Liver (tissue), 3 donors: ENCODE data around the gene ITGA11.

Experiments
- CTCF ChIP-seq: fragments of 150-350 bp; IDR thresholded peaks from 2 replicates; pipeline ENCODE4 v1.5.1; 2017; ENCODE audit warnings: improper control_type of control experiment, low read depth, low read length; ENCODE audit not compliant: missing input control
- GABPA ChIP-seq, 2 donors: IDR thresholded peaks in 1 of 2; conservative IDR thresholded peaks in 1 of 2; 2 replicates each; pipeline ENCODE4 v1.6.1; 2016; ENCODE audit warnings: antibody characterized with exemption in 2 of 2, mild to moderate bottlenecking in 1 of 2, moderate library complexity in 1 of 2
- JUND ChIP-seq, 2 donors: IDR thresholded peaks; 2 replicates each; pipeline ENCODE4 v1.6.1; 2016; ENCODE audit warnings: antibody characterized with exemption in 2 of 2
- RAD21 ChIP-seq, 2 donors: IDR thresholded peaks; 2 replicates each; pipeline ENCODE4 v1.6.1; 2016; ENCODE audit warnings: antibody characterized with exemption in 2 of 2, mild to moderate bottlenecking in 2 of 2
- SP1 ChIP-seq: IDR thresholded peaks from 2 replicates; pipeline ENCODE4 v1.6.1; 2018; ENCODE audit warnings: antibody characterized with exemption, mild to moderate bottlenecking
- ZBTB33 ChIP-seq: IDR thresholded peaks from 2 replicates; pipeline ENCODE4 v1.6.1; 2016; ENCODE audit warnings: antibody characterized with exemption
- TF ChIP-seq, protein P1 (sequence below): IDR thresholded peaks from 2 replicates; pipeline ENCODE4 v1.6.1; 2016; ENCODE audit warnings: antibody characterized with exemption, mild to moderate bottlenecking
- donor health status: healthy.
- donor health status: healthy.

DNA sequence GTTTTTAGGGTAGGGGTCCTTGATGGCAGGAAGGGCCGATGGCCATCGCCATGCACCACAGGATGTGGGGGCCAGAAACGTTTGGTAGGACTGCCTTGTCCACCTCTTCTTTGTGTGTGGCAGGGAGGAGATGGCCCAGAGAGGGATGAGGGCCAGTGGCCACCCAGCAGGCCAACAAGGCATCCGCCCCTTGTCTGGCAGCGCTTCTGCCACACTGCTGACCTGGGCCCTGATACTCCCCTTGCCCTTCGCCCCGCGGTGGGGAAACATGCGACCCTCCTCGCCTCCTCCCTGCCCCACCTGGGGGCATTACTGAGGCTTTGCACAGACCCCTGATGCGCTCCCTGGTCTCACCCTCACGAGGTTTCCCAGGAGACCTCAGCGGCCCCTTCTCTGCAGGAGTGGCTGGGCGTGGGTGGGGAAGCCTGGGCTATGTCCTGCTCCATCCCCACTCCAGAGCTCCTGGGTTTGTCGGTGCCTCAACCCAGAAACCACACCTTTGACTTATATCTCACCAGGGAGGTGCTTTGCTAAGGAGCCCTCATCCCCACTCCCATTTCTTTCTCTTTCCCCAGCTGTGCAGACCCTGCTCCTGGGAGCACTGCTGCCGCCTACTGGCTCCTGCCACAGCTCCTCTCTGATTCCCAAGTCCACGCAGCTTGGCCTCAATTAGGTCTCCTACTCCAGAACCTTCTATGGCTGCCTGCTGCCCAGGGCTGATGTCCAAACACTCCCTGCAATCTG lies 115.7 kb downstream of the ITGA11 start:
- TF ChIP-seq CTCF (no peak), ZBTB33 (no peak), GABPA (IDR thresholded peaks at IDR 0.05 in 1 of 2, conservative IDR thresholded peaks at IDR 0.05 in 1 of 2) (no peak), JUND (IDR thresholded peaks at IDR 0.05) (no peak), SP1 (no peak), RAD21 (IDR thresholded peaks at IDR 0.05) (no peak)
- TF ChIP-seq, protein P1, sequence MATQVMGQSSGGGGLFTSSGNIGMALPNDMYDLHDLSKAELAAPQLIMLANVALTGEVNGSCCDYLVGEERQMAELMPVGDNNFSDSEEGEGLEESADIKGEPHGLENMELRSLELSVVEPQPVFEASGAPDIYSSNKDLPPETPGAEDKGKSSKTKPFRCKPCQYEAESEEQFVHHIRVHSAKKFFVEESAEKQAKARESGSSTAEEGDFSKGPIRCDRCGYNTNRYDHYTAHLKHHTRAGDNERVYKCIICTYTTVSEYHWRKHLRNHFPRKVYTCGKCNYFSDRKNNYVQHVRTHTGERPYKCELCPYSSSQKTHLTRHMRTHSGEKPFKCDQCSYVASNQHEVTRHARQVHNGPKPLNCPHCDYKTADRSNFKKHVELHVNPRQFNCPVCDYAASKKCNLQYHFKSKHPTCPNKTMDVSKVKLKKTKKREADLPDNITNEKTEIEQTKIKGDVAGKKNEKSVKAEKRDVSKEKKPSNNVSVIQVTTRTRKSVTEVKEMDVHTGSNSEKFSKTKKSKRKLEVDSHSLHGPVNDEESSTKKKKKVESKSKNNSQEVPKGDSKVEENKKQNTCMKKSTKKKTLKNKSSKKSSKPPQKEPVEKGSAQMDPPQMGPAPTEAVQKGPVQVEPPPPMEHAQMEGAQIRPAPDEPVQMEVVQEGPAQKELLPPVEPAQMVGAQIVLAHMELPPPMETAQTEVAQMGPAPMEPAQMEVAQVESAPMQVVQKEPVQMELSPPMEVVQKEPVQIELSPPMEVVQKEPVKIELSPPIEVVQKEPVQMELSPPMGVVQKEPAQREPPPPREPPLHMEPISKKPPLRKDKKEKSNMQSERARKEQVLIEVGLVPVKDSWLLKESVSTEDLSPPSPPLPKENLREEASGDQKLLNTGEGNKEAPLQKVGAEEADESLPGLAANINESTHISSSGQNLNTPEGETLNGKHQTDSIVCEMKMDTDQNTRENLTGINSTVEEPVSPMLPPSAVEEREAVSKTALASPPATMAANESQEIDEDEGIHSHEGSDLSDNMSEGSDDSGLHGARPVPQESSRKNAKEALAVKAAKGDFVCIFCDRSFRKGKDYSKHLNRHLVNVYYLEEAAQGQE: no peak
